Heart left ventricle (tissue), 16 donors: ENCODE measurements around the gene LUC7L. TPM values are rescaled to one million over a fixed set of nuclear protein-coding genes. Genes with fewer than 3 reads are reported as not detected.
"Not testable (repeated sequence)": the region's sequence is repeated elsewhere in the genome, so short reads cannot be mapped to it uniquely, and the experiment has no call there.

ENCODE experiments used
- ATAC-seq, 4 donors: fragments of 200-7000 bp; cut with Tn5 transposase; one replicate each; pipeline ENCODE4 v1.9.1; 2020 to 2022; ENCODE audit warnings: moderate library complexity in 4 of 4, mild to moderate bottlenecking in 3 of 4, moderate number of reproducible peaks in 1 of 4
- DNase-seq, 5 donors: peaks; one replicate each; pipeline ENCODE4 v3.0.0-alpha.2; 2020
- H3K27ac ChIP-seq, 12 donors: fragments of 200-600 bp; sonication (generic) in 4 of 12; one replicate each; pipeline versions ENCODE4 v1.5.0 to v1.8.0; 2016 to 2022; ENCODE audit warnings: mild to moderate bottlenecking in 2 of 12
- H3K27me3 ChIP-seq, 9 donors: fragments of 200-600 bp; sonication (generic) in 2 of 9; one replicate each; pipeline versions ENCODE4 v1.5.1 to v1.8.0; 2016 to 2022; ENCODE audit warnings: mild to moderate bottlenecking in 3 of 9
- H3K36me3 ChIP-seq, 9 donors: fragments of 200-600 bp; sonication (generic) in 2 of 9; one replicate each; pipeline versions ENCODE4 v1.5.0 to v1.8.0; 2018 to 2022; ENCODE audit warnings: mild to moderate bottlenecking in 2 of 9
- H3K4me1 ChIP-seq, 12 donors: fragments of 200-600 bp; sonication (generic) in 4 of 12; one replicate each; pipeline versions ENCODE4 v1.5.0 to v1.8.0; 2016 to 2022; ENCODE audit warnings: mild to moderate bottlenecking in 3 of 12
- H3K4me3 ChIP-seq, 12 donors: fragments of 200-600 bp; sonication (generic) in 4 of 12; one replicate each; pipeline versions ENCODE4 v1.5.0 to v1.8.0; 2017 to 2022; ENCODE audit warnings: mild to moderate bottlenecking in 9 of 12, moderate library complexity in 4 of 12
- H3K9me3 ChIP-seq, 12 donors: fragments of 200-600 bp; sonication (generic) in 4 of 12; one replicate each; pipeline versions ENCODE4 v1.5.0 to v1.8.0; 2016 to 2022; ENCODE audit warnings: mild to moderate bottlenecking in 1 of 12
- CTCF ChIP-seq, 12 donors: fragments of 200-600 bp; sonication (generic) in 4 of 12; IDR thresholded peaks; one replicate each; pipeline versions ENCODE4 v1.5.0 to v1.8.0; 2018 to 2022; ENCODE audit warnings: antibody characterized with exemption in 12 of 12, mild to moderate bottlenecking in 5 of 12
- POLR2A ChIP-seq, 2 donors: fragments of 450-650 bp; IDR thresholded peaks; one replicate each; pipeline ENCODE4 v1.6.1; 2017; ENCODE audit warnings: antibody characterized with exemption in 2 of 2, mild to moderate bottlenecking in 2 of 2, moderate library complexity in 2 of 2
- WGBS, 4 donors: extraction: QIAGEN DNeasy Blood & Tissue Kit in 2 of 4; methylation state at CpG; one replicate each; pipeline versions ENCODE4 v1.1.5 to v1.1.7; 2013 to 2018; 5-methylcytosine and 5-hydroxymethylcytosine counted together
- intact Hi-C, 10 donors: fragments of 100-400 bp; cut with DNase I; formaldehyde crosslinking; loops; one replicate each; pipeline versions ENCODE4 v1.11.1 to v1.14.2; 2022
- polyA plus RNA-seq, 2 donors: library from polyadenylated mRNA; stranded (reverse); fragments of 200-250 nt; gene quantifications; one replicate each; pipeline ENCODE4 v1.2.3, GENCODE V29; 2013
- total RNA-seq, 9 donors: library from RNA; depleted of rRNA in 2 of 9; stranded (reverse); fragments of >200 nt in 2 of 9; fragmentation: NEBNext Ultra II Directional in 3 of 9; extraction: Animal tissue kit (Norgen Biotek cat#: 25700) in 3 of 9; gene quantifications; one replicate each; pipeline versions ENCODE4 v1.1.0 to v1.2.4, GENCODE V29; 2016 to 2023
- donor health status: ischemic (EF 13 %, LVEDD 7.1; RV severe dilation, severe dysfunction).
- donor health status: healthy with polysubstance abuse.
- donor health status: DM: no; HTN: yes; CAD: no.
- donor health status: DM: no; HTN: no; CAD: no.
- donor health status: ischemic (EF 25% LVEDD 6.9; RV normal size, moderate dysfunction).
- donor health status: ischemic (EF 25% LVEDD 5.7; RV mildly dilated, moderate dysfunction).
- donor health status: healthy.
- donor health status: DM: yes; HTN: yes; CAD: no.
- donor health status: ischemic (EF 35%, LVEDD 5.7; RV mildly dilated, moderate dysfunction).
- donor health status: nonischemic (EF 11% LVEDD 7.7; RV severe dilation, severe dysfunction).
- donor health status: DM: yes; HTN: yes; CAD: no.
- donor health status: PGD.
- donor health status: ischemic (EF 29% LVEDD 5.4; RV normal size, mild dysfunction).
- donor health status: nonischemic (EF 23%, LVEDD 6.1; RV moderate dilation, normal function).

Gene LUC7L
- total and polyA plus RNA-seq, 11 donors: 12.5 to 47.5 (median 19.4) TPM

- peaks cover 0 to 13% (median 0%) of the 10 kb centered on the region in 9 donors for H3K27me3 ChIP-seq
- H3K36me3 ChIP-seq: peaks cover 0 to 2% (median 0%) of the 10 kb centered on the region in 9 donors
- no peaks in the 10 kb centered on the region for H3K9me3 ChIP-seq
- no peak overlapping the region for H3K27ac ChIP-seq
- intact Hi-C loops: no loop called here
- DNase-seq: peak in 1 of 5 donors; percentile 16
- WGBS, 4 donors: 86 to 93% (median 90%) methylated on average over 20 to 34 of the region's 34 CpGs
- no peak for ATAC-seq
- peaks cover 0 to 13% (median 4%) of the 10 kb centered on the region in 12 donors for H3K4me1 ChIP-seq
- no peak overlapping the region for H3K4me3 ChIP-seq
- no peak for TF ChIP-seq CTCF (IDR thresholded peaks at IDR 0.05)
- no peak for TF ChIP-seq POLR2A (IDR thresholded peaks at IDR 0.05)
These were observed 41.4 kb upstream of the LUC7L start for GRCh38 chr16:270381-271255.

- no peak for ATAC-seq
- intact Hi-C loops: no loop called here
These were observed 40.0 kb upstream of the LUC7L start for GRCh38 chr16:269061-269796.

GRCh38 chr16:268141-269053 is 39.1 kb upstream of the LUC7L start:
- Histone ChIP-seq H3K9me3 (no peaks in the 10 kb centered on the region), H3K4me3 (no peak overlapping the region), H3K27me3 (no peaks in the 10 kb centered on the region), H3K4me1 (no peaks in the 10 kb centered on the region), H3K36me3 (peaks cover 0 to 22% (median 15%) of the 10 kb centered on the region in 9 donors), H3K27ac (no peak overlapping the region)
- 66 to 76% (median 72%) methylated on average over 39 to 40 of the region's 40 CpGs for WGBS, 4 donors
- ATAC-seq (no peak), DNase-seq (no peak)
- intact Hi-C loops: no loop called here
- no peak for TF ChIP-seq POLR2A (IDR thresholded peaks at IDR 0.05)
- no peak for TF ChIP-seq CTCF (IDR thresholded peaks at IDR 0.05)

More at GRCh38 chr16:269061-269796, 40.0 kb upstream of the LUC7L start:
- H3K9me3 ChIP-seq: no peaks in the 10 kb centered on the region
- 83 to 91% (median 85%) methylated on average over 20 to 24 of the region's 24 CpGs for WGBS, 4 donors
- no peak for TF ChIP-seq POLR2A (IDR thresholded peaks at IDR 0.05)
- TF ChIP-seq CTCF (IDR thresholded peaks at IDR 0.05): no peak
- H3K27ac ChIP-seq: no peak overlapping the region
- H3K4me3 ChIP-seq: no peak overlapping the region
- no peaks in the 10 kb centered on the region for H3K4me1 ChIP-seq
- peak in 1 of 5 donors; percentile 15 for DNase-seq
- peaks cover 0 to under 1% (median 0%) of the 10 kb centered on the region in 9 donors for H3K27me3 ChIP-seq
- H3K36me3 ChIP-seq: peaks cover 0 to 14% (median 7%) of the 10 kb centered on the region in 9 donors

GRCh38 chr16:267562-267961 is 38.3 kb upstream of the LUC7L start:
- ATAC-seq, H3K27ac ChIP-seq, H3K9me3 ChIP-seq, DNase-seq, H3K4me1 ChIP-seq, H3K4me3 ChIP-seq, intact Hi-C loops, H3K27me3 ChIP-seq: not testable (repeated sequence)
- 83 to 89% (median 84%) methylated on average over 17 of the region's 17 CpGs for WGBS, 4 donors
- peaks cover 0 to 30% (median 23%) of the 10 kb centered on the region in 9 donors for H3K36me3 ChIP-seq
